Smooth muscle cell (in vitro differentiated cells): Measurements from ENCODE around the gene ATP1B3. TPM values are rescaled to one million over a fixed set of nuclear protein-coding genes. Genes with fewer than 3 reads are reported as not detected.

Source experiments
- DNase-seq: peaks from one replicate; lab custom pipeline; 2025; ENCODE audit not compliant: unreplicated experiment; lab: John Stamatoyannopoulos, UW
- H2AFZ ChIP-seq: fragments of 200-600 bp; sonication (generic); 2 replicates; pipeline ENCODE4 v1.6.0; 2016; ENCODE audit warnings: antibody characterized with exemption, low read depth, mild to moderate bottlenecking
- H3F3A ChIP-seq: fragments of 200-600 bp; sonication (generic); 2 replicates; pipeline ENCODE4 v1.6.0; 2017; ENCODE audit warnings: antibody characterized with exemption, low read depth
- H3K27ac ChIP-seq: fragments of 200-600 bp; sonication (generic); 2 replicates; pipeline ENCODE4 v1.5.1; 2016; ENCODE audit warnings: low read depth, mild to moderate bottlenecking
- H3K27me3 ChIP-seq: fragments of 200-600 bp; sonication (generic); 2 replicates; pipeline ENCODE4 v1.6.1; 2016; ENCODE audit warnings: low read depth, mild to moderate bottlenecking
- H3K36me3 ChIP-seq: fragments of 200-600 bp; sonication (generic); 2 replicates; pipeline ENCODE4 v1.5.1; 2016; ENCODE audit warnings: low read depth
- H3K4me1 ChIP-seq: fragments of 200-600 bp; sonication (generic); 2 replicates; pipeline ENCODE4 v1.5.1; 2016; ENCODE audit warnings: low read depth
- H3K4me2 ChIP-seq: fragments of 200-600 bp; sonication (generic); 2 replicates; pipeline ENCODE4 v1.6.0; 2016; ENCODE audit warnings: mild to moderate bottlenecking
- H3K4me3 ChIP-seq: fragments of 200-600 bp; sonication (generic); 2 replicates; pipeline ENCODE4 v1.5.1; 2016; ENCODE audit warnings: mild to moderate bottlenecking
- H3K79me2 ChIP-seq: fragments of 200-600 bp; sonication (generic); 2 replicates; pipeline ENCODE4 v1.6.0; 2016; ENCODE audit warnings: low read depth, mild to moderate bottlenecking
- H3K9ac ChIP-seq: fragments of 200-600 bp; sonication (generic); 2 replicates; pipeline ENCODE4 v1.6.0; 2016; ENCODE audit warnings: low read depth
- H3K9me3 ChIP-seq: fragments of 200-600 bp; sonication (generic); replicated peaks from 2 replicates; pipeline ENCODE4 v1.5.1; 2016; ENCODE audit warnings: low read depth
- H4K20me1 ChIP-seq: fragments of 200-600 bp; sonication (generic); 2 replicates; pipeline ENCODE4 v1.6.0; 2016; ENCODE audit warnings: low read depth
- WGBS: methylation state at CpG from one replicate; pipeline ENCODE4 v1.1.7; 2016; ENCODE audit warnings: low lambda C conversion rate; 5-methylcytosine and 5-hydroxymethylcytosine counted together
- polyA plus RNA-seq: library from polyadenylated mRNA; unstranded; fragments of >200 nt; fragmentation: Nextera tagmentation; extraction: Ambion mirVana; gene quantifications from 2 replicates; pipeline ENCODE4 v1.2.1, GENCODE V29; 2016
- total RNA-seq: library from RNA; depleted of rRNA; stranded (reverse); fragments of >200 nt; gene quantifications from 2 replicates; pipeline ENCODE4 v1.2.3, GENCODE V29; 2014
- TF ChIP-seq, protein P1 (sequence below): fragments of 200-600 bp; sonication (generic); IDR thresholded peaks from 2 replicates; pipeline ENCODE4 v1.5.1; 2017; ENCODE audit warnings: borderline replicate concordance, mild to moderate bottlenecking, antibody characterized with exemption; ENCODE audit not compliant: insufficient read depth, poor library complexity, severe bottlenecking

ATP1B3 gene
- total and polyA plus RNA-seq, 2 experiments from 2014 or later, result 89.2 to 250 TPM

DNA sequence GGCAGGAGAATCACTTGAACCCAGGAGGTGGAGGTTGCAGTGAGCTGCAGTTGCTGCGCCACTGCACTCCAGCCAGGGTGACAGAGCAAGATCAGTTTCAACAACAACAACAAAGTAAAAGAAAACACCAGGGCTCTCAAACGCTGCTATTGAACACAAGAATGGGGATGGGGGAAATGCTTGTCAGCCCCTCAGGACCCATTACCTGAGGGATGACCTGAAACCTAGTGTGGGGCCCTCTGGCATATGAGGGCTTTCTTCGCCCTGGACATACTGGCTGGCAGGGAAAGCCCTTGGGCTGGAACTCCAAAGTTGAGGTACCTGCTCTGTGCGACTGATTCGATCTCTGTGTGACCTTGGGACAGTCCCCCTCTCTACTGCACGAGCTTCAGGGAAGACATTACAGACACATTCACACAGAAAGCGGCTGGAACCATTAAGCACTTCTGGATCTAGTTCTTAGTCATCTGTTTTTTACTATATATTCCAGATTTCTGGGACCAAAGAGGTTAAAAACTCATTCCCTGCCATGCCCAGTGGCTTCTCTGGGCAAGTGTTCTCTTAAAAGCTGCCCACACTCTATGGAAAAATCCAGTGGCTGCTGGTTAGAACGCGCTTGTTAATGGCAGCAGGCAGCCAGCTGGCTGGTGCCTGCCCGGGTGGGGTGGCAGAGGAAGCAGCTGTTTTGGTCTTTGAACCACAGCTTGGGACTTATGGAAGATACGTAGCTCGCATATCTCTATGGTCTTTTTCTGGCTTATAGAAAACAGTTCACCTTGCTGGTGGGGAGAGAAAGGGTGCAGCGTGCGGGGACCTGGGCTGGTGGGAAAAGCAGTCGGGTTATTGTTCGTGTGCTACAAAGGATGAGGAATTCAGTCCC is 57.2 kb downstream of the ATP1B3 start:
- TF ChIP-seq, protein P1, sequence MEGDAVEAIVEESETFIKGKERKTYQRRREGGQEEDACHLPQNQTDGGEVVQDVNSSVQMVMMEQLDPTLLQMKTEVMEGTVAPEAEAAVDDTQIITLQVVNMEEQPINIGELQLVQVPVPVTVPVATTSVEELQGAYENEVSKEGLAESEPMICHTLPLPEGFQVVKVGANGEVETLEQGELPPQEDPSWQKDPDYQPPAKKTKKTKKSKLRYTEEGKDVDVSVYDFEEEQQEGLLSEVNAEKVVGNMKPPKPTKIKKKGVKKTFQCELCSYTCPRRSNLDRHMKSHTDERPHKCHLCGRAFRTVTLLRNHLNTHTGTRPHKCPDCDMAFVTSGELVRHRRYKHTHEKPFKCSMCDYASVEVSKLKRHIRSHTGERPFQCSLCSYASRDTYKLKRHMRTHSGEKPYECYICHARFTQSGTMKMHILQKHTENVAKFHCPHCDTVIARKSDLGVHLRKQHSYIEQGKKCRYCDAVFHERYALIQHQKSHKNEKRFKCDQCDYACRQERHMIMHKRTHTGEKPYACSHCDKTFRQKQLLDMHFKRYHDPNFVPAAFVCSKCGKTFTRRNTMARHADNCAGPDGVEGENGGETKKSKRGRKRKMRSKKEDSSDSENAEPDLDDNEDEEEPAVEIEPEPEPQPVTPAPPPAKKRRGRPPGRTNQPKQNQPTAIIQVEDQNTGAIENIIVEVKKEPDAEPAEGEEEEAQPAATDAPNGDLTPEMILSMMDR, result no peak
- Histone ChIP-seq H4K20me1 (no peaks in the 10 kb centered on the region), H3K4me3 (no peak overlapping the region), H3K4me1 (no peaks in the 10 kb centered on the region), H3K79me2 (no peaks in the 10 kb centered on the region), H3K27ac (no peak overlapping the region), H3F3A (no peaks in the 10 kb centered on the region), H3K36me3 (no peaks in the 10 kb centered on the region), H3K4me2 (no peak overlapping the region), H2AFZ (no peak overlapping the region), H3K27me3 (no peaks in the 10 kb centered on the region), H3K9me3 (no peaks in the 10 kb centered on the region), H3K9ac (no peak overlapping the region)
- no peak for DNase-seq
- WGBS, result 89% methylated on average over 16 of the region's 16 CpGs

DNA sequence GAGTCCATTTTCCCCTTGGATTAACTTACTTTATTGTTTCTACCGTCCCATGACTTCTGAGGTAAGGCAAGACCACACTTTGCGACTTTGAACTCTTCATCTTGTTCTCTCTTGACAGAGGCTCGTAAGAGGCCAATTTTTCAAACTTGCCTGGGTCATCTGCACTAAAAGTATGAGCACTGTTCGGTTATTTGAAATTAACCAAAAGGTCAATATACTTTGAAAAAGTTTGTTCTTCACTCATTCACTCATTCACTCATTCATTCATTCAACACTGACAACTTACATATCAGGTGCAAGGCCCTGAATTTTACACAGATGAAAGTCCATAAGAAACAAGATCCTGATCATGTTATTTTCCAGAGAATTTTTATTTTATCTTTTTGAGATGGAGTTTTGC is 57.9 kb downstream of the ATP1B3 start:
- Histone ChIP-seq H3K4me1 (no peaks in the 10 kb centered on the region), H3K36me3 (no peaks in the 10 kb centered on the region), H3K79me2 (no peaks in the 10 kb centered on the region), H2AFZ (no peak overlapping the region), H3K9me3 (no peaks in the 10 kb centered on the region), H3K4me3 (no peak overlapping the region), H3K27me3 (no peaks in the 10 kb centered on the region), H3K27ac (no peak overlapping the region), H3F3A (no peaks in the 10 kb centered on the region), H3K4me2 (no peak overlapping the region), H4K20me1 (no peaks in the 10 kb centered on the region), H3K9ac (no peak overlapping the region)
- no peak for DNase-seq
- 87% methylated on average over 4 of the region's 4 CpGs for WGBS
- TF ChIP-seq, protein P1, result no peak

GRCh38 chr3:141938011-141938500 is 61.6 kb downstream of the ATP1B3 start:
- TF ChIP-seq, protein P1, result no peak
- 93% methylated on average over 20 of the region's 20 CpGs for WGBS
- no peak overlapping the region for H3K27ac ChIP-seq
- no peak overlapping the region for H3K4me3 ChIP-seq
- no peak overlapping the region for H2AFZ ChIP-seq
- DNase-seq, result no peak
- H3K4me2 ChIP-seq, result no peak overlapping the region
- H4K20me1 ChIP-seq, result no peaks in the 10 kb centered on the region
- H3K9me3 ChIP-seq, result no peaks in the 10 kb centered on the region
- H3K4me1 ChIP-seq, result no peaks in the 10 kb centered on the region
- H3K36me3 ChIP-seq, result no peaks in the 10 kb centered on the region
- H3K9ac ChIP-seq, result no peak overlapping the region
- peaks cover 18% of the 10 kb centered on the region for H3F3A ChIP-seq
- H3K27me3 ChIP-seq, result no peaks in the 10 kb centered on the region
- H3K79me2 ChIP-seq, result no peaks in the 10 kb centered on the region
